Stimulated activated CD4-positive, alpha-beta T cell treated with anti-CD3 and anti-CD28 coated beads, Interleukin-1b, Interleukin-23, amount 100 ng/mL, for 48 hours (primary cell): Measurements from ENCODE around the gene CTAG1B.
"Not testable (repeated sequence)": the region's sequence is repeated elsewhere in the genome, so short reads cannot be mapped to it uniquely, and the experiment has no call there.

ENCODE experiments used
- DNase-seq: peaks from one replicate; pipeline ENCODE4 v3.0.0-alpha.2; 2020

Gene CTAG1B

DNA sequence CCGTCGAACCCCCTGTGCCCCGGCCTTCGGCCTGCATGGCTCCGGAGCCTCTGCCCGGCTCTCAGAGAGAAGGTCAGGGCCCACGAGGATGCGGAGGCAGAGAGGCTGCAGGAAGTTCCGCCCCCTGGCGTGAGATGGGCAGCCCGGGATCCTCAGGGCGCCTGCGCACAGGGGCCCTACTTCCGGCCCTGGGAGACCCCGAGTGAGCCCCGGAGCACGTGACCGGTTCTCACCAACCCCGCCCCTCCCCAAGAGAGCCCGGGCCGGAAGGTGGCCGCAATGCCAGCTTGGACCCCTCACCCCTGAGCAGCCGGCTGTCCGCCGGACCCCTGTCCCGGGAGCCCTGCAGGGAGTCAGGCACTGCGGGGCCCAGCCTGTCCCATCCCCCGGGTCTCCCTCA is at the start of gene CTAG1B:
TSS of gene CTAG1B (minus strand) at position 101 of the 400 bp plus-strand sequence. CDS start at position 37, 64 bp downstream.
- DNase-seq: not testable (repeated sequence)

DNA sequence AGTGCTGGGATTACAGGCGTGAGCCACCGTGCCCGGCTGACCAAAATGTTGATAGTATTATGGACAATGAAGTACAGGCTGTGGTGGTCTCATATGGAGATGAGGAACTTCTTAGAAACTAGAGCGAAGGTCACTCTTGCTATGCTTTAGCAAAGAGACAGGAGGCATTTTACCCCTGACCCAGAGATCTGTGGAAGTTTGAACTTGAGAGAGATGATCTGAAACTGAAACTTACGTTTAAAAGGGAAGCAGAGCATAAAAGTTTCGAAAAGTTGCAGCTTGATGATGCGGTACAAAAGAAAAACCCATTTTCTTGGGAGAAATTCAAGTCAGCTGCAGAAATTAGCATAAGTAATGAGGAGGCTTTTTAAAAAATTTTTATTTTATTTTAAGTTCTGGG is 42.8 kb upstream of the CTAG1B start:
- DNase-seq: no peak

DNA sequence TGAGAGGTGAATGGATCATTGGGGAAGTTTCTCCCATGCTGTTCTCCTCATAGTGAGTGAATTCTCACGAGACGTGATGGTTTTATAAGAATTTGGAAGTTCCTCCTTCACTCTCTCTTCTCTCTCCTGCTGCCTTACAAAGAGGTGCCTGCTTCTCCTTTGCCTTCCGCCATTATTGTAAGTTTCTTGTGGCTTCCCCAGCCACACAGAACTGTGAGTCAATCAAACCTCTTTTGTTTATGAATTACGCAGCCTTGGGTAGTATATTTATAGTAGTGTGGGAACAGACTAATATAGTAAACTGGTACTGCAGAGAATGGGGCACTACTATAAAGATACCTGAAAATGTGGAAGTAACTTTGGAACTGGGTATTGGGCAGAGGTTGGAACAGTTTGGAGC is 42.1 kb upstream of the CTAG1B start:
- no peak for DNase-seq

DNA sequence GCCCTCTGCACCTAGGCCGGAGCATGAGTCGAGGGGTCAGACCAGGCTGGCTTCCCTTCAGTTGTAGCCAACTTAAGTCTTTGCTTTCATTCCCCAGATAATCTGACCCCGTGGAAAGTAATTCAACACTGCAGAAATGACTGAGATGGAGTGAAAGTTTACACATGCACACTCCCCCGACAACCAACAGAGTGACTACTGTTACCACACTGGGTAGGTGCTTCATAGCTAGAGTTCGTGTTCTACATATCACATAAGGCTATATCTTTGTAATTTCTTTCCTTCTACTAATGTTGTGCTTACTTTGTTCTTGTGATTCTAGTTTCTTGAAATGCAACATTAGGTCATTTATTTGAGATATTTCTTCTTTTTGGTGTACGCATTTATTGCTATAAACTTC is 41.5 kb upstream of the CTAG1B start:
- DNase-seq: no peak

DNA sequence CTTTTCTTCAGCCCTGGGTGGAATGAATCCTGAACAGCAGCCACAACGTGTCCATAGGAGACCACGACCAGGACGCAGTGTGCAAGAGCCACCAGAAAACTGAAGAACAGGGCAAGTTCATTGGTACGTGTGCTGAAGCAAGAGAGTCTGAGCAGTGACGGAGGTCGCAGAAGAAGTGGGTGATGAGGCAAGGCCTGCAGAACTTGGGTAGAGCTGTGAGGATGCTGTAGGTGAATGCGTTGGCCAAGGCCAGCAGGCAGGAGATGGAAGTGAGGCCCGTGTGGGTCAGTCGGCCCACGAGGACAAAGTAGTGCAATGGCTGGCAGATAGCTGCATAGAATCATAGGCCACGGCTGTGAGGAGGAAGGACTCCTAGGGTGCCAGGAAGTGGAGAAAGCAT is 39.9 kb upstream of the CTAG1B start:
- no peak for DNase-seq

DNA sequence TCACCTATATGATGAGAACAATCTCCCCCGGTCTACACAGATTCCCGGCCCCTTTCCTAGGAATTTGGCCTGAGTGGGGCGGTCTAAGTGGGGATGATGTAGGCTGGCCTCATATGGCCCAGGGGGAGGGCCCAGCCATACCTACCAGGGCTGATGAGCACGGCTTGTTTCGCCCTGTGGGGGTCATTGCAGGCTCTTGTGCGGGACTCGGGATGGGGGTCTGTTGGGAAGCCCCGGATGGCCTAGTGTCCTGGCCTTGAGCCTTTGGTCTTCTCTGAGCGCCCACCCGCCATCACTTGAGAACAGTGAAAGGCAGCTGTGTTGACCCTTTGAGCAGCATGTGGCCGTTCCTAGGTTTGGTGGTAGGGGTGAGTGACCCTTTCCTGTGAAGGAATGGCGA is 39.1 kb upstream of the CTAG1B start:
- no peak for DNase-seq

DNA sequence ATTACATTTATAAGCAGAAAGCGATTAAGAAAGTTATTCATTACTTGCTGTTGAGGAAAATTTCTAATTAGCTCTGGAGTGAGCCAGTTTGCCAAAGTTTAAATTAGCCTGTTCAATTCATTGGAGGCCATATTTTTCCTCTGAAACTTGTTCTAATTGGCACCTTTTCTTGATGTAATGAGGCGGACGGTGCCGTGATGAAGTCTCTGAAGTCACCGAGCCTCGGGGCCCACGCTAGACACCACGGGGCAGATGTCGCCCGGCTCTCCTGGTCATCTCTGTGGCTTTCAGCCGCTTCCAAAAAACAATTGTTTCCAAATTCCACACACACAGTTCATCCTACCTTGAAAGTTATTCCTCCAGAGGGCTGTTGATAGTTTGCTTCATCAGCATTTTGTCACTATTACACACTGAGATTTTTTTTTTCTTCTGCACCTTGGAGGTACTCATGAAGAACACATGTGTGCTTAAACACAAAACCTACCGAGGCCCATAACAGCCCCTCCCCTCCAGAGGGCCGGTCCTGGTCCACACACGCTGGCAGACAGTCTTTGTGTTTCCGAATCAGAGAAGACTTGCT is 38.2 kb upstream of the CTAG1B start:
- DNase-seq: no peak

DNA sequence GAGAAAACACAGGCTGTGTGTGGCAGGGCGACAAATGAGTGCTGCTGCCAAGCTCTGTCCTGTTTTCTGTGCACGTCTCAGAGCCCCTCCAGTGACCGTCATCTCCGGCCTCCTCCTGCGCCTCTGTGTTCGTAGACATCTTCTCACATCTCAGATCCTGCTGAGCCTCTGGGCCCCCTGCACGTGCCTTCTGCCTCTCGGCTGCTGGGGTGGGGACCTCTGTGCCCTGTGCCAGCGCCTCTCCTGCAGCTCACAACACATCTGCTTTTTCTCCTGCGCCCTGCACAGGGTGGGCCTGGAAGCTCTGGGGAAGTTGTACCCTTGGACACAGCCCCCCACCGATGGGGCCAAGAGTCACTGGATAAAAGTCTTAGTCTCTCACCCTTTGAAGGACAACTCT is 36.7 kb upstream of the CTAG1B start:
- DNase-seq: no peak

DNA sequence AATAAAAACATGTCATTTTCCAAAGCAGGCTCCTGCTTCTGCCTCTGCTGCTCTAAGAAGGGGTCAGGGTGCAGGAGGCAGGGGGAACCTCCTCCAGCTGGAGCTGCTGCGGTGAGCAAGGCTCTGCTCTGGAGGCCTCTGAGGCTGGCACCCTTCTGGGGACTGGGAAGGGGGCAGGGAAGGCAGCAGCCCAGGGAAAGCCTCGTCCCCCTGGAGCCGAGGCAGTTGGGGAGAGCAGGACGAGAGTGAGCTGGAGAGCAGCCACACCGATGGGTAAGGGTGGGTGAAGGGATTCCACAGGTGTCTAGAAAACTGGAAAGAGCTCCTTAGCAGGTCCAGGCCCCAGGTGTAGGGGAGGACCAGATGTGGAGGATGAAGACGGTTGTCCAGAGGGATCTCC is 36.3 kb upstream of the CTAG1B start:
- DNase-seq: no peak

DNA sequence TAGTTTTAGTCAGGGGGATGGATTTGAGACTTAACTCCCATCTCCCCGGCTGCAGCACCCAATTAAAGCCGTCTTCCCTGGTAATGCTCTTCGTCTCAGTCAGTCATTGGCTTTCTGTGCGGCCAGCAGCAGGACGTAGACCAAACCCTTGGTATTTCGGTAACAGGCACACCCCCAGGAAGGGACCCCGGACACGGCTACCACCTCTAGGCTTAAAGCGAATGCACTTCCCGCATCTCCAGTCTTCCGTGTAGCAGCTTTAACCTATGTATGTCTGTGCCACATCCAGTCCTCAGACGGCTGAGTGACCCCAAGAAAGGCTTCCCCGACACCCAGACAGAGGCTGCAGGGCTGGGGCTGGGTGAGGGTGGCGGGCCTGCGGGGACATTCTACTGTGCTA is 35.8 kb upstream of the CTAG1B start:
- no peak for DNase-seq

DNA sequence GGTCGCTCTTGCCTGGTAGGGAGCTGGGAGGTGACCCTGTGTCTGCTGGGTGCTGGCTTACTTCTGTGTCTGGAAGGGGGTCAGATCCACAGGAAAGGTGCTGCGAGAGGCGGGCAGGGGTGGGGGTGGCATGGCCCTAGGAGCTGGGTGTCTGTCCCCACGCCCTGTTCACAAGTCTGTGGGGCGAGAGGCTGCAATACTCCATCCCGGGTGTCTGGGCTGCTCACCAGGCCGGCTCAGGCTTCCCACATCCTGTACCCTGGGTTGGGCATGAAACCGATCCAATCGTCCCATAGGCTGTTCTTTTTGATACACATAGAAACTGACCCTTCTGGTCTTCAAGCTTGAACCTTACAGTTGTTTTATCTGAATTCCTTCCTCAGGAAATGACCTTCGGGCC is 35.3 kb upstream of the CTAG1B start:
- DNase-seq: no peak

DNA sequence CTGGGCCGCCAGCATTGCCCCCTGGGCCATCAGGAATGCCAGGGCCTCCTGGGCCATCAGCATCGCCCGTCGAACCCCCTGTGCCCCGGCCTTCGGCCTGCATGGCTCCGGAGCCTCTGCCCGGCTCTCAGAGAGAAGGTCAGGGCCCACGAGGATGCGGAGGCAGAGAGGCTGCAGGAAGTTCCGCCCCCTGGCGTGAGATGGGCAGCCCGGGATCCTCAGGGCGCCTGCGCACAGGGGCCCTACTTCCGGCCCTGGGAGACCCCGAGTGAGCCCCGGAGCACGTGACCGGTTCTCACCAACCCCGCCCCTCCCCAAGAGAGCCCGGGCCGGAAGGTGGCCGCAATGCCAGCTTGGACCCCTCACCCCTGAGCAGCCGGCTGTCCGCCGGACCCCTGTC is 34.3 kb upstream of the CTAG1B start, which contains the start of gene CTAG2:
TSS of gene CTAG2 (minus strand) at position 167 of the 400 bp plus-strand sequence. CDS start at position 103, 64 bp downstream.
- DNase-seq: not testable (repeated sequence)

DNA sequence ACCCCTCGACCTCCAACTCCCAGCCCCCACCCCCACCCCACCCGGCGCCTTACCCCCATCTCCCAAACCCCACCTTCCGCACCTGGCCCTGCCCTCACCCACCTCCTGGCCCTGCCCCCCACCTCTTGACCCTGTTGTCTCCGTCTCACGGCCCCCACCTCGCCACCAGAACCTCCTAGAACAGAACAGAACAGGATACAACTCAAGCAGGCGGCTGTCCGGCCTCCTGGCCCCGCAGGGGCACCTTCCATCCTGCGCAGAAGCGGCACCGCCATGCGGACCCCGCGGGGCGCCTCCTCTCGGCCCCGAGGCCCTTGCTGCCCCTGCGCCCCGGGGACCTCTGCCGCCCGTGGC is 33.9 kb upstream of the CTAG1B start:
- no peak for DNase-seq

DNA sequence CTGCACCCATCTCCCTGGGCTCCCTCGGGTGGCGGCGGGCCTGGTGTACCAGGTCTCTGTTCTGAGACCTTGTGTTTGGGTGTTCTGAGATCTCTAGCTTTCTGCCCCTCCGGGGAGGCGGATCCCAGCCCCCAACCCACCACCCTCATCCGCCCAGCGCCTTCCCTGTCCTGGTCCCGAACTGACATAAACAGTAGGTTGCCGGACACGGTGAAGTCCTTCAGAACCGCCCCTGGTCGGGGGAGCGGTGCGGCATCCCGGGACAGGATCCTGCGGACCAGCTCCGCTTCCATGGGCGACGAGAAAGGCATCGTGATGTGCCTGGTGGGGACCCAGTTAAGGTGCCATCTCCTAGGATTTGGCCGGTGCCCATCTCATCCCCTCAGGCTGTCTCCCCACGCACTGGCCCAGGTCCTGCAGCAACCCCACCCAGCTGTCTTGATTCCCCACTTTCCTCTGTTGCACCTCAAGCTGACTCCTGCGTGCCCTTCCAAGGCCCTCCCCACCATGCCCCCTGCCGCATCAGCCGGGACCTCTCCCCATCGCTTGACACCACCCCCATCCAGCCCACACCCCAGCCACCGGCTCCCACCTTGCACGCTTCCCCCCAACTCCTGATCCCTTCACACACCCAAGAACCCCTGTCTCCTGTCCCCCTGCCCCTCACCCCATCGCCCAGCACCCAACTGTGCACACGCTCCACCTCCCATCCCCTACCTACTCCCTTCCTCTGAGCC is 33.4 kb upstream of the CTAG1B start:
- no peak for DNase-seq

DNA sequence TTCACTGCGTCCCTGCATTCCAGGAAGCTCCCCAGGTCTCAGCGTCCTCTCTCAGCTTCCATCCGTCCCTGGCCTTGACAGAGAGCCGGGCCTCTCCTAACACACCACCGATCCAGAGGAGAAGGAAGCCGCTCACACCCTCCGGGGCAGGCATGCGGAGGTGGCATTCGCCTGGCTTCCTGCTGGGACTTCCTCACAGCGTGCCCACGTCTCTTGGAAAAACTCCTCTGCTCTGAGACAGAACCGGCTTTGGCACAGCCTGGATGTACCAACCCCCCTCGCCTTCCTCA is 31.1 kb upstream of the CTAG1B start:
- no peak for DNase-seq

DNA sequence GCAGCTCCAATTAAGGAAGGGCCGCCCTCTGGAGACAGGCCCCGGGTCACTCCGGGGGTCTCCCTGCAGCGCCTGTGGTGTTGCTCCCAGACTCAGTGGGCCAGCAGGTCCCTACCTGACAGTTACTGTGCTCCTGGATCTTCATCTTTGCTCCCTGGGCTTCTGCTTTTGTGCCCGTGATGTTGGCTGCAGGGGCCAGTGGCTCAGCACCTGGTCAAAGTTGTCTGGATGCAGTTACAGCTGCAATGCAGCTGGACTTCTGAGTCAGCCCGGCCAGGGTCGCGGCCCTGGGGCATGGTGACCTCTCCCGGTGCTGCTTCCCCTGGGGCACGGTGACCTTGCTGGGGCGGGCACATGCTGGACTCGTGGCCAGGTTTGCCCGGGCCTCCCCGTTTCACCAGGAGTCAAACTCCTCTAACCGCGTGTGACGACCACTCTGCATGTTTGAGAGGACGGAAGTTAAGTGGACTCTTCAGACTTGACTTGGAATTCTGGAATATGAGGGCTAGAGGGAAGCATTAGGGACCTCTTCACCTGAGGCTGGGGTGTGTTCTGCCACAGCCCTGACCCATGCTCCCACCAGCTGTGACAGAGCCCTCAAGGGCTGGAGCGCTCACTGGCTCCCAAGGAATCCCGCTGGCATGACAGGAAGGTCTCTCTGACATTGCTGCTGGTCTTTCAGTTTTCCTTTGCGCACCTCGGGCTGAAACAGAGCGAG is 30.6 kb upstream of the CTAG1B start:
- DNase-seq: no peak

DNA sequence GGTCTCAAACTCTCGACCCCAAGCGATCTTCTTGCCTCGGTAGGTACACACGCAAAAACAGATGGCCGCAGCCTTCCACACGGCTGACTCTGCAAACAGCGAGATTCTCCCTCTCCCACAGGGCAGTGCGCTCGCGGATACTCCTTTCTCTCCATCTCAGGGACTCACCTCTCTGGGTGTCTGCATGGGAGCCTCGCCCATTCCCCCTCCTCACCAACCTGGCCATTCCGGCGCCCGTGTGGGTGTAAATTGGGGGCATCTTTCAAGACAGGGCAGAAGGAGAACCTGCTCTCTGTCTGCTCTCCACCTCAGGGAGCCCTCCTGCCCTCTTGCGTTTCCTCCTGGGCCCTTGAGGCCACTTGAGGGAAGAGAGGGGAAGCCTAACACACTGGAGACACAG is 29.8 kb upstream of the CTAG1B start:
- no peak for DNase-seq

DNA sequence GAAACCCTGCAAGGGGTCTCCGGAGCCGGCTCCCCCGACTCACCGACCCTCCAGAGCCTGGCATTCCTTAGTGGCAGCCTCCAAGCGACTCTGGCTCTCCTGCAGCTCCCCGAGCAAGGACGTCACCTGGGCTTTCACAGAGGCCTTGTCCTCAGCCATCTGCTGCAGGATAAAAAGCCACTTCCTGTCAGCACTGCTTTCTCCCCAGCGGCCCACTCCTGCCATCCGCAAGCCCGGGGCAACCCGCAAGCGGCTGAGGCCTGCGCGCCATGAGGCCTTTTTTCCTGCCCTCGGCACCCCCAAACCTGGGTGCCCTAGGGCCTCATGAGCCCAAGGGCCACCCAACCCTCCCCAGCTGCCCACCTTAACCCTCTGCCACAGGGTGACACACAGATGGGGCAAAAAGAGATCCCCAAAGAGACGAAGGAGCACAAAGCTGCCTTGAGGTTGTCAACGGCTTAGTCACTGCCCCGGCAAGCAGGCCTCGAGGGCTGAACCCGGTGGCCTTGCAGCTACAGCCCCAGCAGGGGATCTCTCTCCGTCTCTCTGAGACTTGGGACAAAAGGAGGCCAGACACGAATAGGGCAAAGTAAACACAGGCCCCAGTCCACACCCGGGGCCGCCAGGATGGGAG is 26.8 kb upstream of the CTAG1B start:
- DNase-seq: not testable (repeated sequence)

DNA sequence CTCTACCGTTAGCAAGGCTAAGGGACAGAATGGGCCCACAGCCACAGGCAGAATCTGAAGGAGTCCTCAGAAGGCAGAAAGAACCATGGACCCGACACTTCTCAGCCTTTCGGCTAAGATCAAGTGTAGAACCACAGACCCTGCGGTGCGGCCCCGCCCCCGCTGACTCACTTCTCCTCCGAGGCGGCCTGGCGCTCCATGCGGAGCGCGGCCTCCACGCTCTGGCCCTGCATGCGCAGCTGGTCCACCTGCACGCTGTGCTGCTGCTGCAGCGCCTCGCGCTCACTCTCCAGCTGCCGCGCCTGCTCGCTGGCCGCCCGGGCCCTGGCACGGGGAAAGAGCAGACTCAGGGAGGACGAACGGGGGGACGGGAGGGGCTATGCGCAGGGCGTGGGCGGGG is 24.6 kb upstream of the CTAG1B start:
- not testable (repeated sequence) for DNase-seq

DNA sequence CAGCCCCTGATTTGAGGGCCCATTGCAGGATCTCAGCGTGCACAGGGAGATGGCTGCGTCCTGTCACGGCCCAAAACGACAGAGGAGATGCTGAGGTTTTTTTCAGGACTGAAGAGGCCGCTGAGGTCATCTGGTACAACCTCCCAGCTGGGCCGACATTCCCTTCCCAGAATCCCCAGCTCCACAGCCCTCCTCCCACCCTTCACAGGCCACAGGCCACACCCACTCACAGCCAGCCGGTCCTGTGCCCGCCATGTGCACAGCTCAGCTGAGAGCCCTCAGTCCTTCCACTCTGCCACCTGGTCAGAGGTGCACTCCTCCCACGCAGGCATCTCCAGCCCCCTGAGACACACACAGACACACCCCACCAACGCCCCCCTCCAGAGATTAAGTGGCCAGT is 22.7 kb upstream of the CTAG1B start:
- DNase-seq: not testable (repeated sequence)

DNA sequence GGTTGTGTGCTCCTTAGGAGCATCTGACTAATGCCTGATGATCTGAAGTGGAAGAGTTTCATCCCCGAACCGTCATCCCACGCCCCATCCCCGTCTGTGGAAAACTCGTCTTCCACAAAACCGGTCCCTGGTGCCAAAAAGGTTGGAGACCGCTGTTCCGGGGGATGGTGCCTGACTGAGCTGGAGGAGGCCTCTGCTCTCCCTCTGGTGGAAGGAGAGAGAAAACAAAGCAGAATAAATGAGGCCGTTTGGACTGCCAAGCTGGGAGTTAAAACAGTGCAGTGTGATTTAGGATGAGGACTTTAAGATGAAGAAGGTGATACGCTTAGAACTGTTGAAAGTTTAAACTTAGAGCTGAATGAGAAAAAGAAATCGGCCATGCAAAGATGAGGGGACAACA is 14.6 kb upstream of the CTAG1B start:
- not testable (repeated sequence) for DNase-seq

DNA sequence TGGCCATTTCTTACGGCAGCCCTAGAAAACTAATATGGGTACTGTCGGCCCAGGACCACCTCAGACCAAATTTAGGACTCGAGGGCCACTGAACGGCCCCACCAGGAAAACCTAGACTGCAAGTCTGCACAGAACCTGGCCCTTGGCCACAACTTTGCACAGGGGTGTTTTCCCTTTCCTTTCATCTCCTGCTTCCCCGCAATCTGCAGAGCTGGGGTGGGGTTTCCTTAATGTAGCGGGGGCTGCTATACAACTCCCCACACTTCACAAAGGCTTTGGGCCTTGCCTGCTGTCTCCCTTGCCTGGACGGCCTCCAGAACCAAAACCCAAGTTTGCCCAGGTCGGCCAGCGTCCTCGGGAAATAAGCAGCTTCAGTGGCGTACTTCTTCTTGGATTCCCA is 11.9 kb upstream of the CTAG1B start:
- DNase-seq: not testable (repeated sequence)

DNA sequence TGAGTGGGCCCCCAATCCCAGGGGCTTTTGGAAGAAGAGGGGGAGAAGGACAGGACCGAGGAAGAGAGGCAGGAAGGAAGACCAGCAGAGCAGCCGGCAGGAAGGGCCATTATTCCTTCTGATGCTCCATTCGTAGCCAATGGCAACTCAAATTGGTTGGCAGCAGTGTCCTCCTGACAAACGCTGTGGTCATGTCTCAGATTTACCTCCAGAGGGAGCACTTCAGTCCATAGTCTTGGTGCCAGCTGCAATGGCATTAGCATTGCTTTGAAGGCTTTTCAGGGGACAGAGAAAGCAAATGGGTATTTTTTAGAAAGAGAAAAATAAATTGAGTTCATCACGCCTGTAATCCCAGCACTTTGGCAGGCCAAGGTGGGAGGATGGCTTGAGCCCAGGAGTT is 9.9 kb upstream of the CTAG1B start:
- DNase-seq: not testable (repeated sequence)
